ENCODE measurements around the gene ADISSP. TPM values are rescaled to one million over a fixed set of nuclear protein-coding genes. Genes with fewer than 3 reads are reported as not detected.
A peak's percentile ranks its signal among the peaks of the same experiment; 100 is the strongest.

ADISSP gene
- total RNA-seq, 1 donor from 2014 or later: 24.9 TPM

DNA sequence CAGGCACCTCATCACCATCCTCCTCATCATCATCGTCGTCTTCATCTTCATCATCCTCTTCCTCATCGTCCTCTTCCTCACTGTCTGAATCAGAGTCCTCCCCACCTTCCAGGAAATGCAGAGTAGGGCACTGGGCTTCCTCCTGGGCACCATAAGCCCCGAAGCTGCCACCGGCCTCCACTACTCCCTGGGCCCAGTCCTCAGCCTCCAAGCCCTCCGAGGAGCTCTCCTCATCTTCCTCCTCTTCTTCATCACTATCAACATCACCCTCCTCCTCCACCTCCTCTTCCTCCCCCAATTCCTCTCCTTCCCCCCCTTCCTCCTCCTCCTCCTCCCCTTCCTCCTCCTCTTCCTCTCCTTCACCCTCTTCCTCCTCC is 17.3 kb upstream of the ADISSP start:
- peaks cover 7% of the 10 kb centered on the region for H3K27me3 Mint-ChIP-seq (ENCODE audit: low read depth)
- no peaks in the 10 kb centered on the region for H3K9me3 Mint-ChIP-seq
- H3K4me3 Mint-ChIP-seq: peak overlapping the region; percentile 57
- no peak overlapping the region for H3K27ac Mint-ChIP-seq
- TF ChIP-seq, protein P1, sequence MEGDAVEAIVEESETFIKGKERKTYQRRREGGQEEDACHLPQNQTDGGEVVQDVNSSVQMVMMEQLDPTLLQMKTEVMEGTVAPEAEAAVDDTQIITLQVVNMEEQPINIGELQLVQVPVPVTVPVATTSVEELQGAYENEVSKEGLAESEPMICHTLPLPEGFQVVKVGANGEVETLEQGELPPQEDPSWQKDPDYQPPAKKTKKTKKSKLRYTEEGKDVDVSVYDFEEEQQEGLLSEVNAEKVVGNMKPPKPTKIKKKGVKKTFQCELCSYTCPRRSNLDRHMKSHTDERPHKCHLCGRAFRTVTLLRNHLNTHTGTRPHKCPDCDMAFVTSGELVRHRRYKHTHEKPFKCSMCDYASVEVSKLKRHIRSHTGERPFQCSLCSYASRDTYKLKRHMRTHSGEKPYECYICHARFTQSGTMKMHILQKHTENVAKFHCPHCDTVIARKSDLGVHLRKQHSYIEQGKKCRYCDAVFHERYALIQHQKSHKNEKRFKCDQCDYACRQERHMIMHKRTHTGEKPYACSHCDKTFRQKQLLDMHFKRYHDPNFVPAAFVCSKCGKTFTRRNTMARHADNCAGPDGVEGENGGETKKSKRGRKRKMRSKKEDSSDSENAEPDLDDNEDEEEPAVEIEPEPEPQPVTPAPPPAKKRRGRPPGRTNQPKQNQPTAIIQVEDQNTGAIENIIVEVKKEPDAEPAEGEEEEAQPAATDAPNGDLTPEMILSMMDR (IDR thresholded peaks at IDR 0.05; ENCODE audit: unreplicated experiment): no peak
- H3K4me1 Mint-ChIP-seq: peaks cover 42% of the 10 kb centered on the region
- H3K36me3 Mint-ChIP-seq: no peaks in the 10 kb centered on the region
- no peak for DNase-seq (ENCODE audit: low spot score in 2 of 2, unreplicated experiment in 2 of 2)

DNA sequence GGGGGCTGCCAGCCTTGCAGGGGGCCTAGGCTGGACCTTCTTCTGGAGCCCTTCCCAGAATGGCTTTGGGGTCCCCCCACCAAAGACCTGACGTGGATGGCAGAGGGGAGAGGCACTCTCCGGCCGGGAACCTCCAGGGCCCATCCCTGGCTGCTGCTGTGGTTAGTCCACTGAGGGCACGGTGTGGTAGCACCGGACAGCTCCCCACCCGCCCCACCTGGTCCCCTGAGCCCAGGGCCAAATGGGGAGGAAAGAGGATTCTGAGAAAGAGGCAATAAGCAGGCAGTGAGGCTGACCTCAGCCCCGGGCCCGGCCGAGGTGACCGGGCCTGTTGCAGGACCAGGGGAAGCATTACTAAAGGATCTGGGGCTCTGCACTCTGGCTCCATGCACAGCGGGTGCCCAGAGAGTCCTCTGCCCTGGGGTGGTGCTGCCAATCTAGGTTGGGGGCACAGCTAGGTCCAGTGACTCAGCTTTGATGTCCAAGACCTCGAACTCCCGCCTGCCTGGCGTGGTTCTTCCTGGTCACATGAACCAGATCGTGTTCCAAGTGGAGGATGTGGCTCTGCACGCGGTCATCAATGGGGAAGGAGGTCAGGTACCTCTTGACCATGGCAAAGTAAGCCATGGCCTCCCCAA is 16.8 kb upstream of the ADISSP start:
- Mint-ChIP-seq H3K4me3 (peak overlapping the region; percentile 57), H3K27me3 (ENCODE audit: low read depth) (peaks cover 12% of the 10 kb centered on the region), H3K27ac (no peak overlapping the region), H3K36me3 (no peaks in the 10 kb centered on the region), H3K9me3 (no peaks in the 10 kb centered on the region), H3K4me1 (peaks cover 42% of the 10 kb centered on the region)
- DNase-seq (ENCODE audit: low spot score in 2 of 2, unreplicated experiment in 2 of 2): no peak
- TF ChIP-seq, protein P1 (IDR thresholded peaks at IDR 0.05; ENCODE audit: unreplicated experiment): no peak

DNA sequence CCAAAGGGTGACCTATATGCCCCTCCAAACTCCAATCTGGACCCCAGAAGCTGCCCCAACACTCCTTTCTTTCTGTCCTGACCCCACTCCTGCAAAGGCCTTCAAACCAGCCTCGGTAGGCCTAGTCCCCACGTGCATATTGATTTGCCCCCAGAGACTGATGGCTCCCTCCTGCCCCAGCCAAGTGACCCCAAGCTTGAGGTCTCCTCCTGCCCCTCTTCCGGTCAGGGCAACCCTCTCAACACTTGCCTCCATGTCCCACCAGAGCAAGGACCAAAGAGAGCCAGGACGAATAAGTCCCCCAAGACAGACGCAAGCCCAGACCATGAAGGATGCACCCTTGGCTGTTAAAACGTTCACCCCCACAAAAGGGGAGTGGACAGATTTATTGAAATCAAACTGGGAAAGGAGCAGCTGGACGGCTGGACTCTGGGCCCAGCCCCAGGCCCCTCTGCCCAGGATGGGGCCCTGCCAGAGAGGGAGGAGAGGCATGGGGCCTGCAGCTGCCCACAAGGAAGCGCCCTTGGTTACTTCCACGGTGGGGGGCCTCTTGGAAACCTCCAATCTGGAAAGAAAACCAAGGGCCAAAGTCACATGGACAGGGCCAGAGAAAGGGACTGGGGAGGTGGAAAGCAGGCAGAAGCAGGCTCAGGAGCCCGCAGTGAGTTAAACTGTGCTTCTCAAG is 16.1 kb upstream of the ADISSP start:
- no peaks in the 10 kb centered on the region for H3K9me3 Mint-ChIP-seq
- H3K27ac Mint-ChIP-seq: peak overlapping the region; percentile 93
- TF ChIP-seq, protein P1 (IDR thresholded peaks at IDR 0.05; ENCODE audit: unreplicated experiment): no peak
- H3K4me3 Mint-ChIP-seq: peak overlapping the region; percentile 37
- H3K36me3 Mint-ChIP-seq: no peaks in the 10 kb centered on the region
- H3K4me1 Mint-ChIP-seq: peaks cover 42% of the 10 kb centered on the region
- DNase-seq (ENCODE audit: low spot score in 2 of 2, unreplicated experiment in 2 of 2): no peak
- peaks cover 17% of the 10 kb centered on the region for H3K27me3 Mint-ChIP-seq (ENCODE audit: low read depth)

DNA sequence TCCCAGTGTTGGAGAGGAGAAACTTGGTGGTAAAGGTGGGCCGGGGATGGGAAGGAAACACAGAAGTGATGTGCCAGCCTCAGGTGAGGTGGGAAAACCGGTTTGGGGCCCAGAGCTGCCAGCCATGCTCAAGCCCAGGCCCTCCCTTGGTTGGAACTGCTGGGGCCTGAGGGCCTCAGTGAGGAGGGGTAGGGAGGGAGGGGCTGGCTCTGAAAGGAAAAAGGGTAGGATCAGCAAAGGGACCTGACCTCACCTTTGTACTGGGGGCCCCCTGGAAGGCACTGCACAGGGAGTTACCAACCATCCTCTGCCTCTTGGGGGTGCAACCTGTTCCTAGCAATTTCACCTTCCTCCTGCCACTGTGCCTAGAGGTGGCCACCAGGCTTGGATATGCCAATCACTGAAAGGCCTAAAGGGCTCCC is 15.5 kb upstream of the ADISSP start:
- Mint-ChIP-seq H3K27ac (peak overlapping the region; percentile 93), H3K36me3 (no peaks in the 10 kb centered on the region), H3K4me1 (peaks cover 45% of the 10 kb centered on the region), H3K4me3 (peak overlapping the region; percentile 37), H3K9me3 (no peaks in the 10 kb centered on the region), H3K27me3 (ENCODE audit: low read depth) (peaks cover 23% of the 10 kb centered on the region)
- DNase-seq (ENCODE audit: low spot score in 2 of 2, unreplicated experiment in 2 of 2): no peak
- TF ChIP-seq, protein P1 (IDR thresholded peaks at IDR 0.05; ENCODE audit: unreplicated experiment): no peak

DNA sequence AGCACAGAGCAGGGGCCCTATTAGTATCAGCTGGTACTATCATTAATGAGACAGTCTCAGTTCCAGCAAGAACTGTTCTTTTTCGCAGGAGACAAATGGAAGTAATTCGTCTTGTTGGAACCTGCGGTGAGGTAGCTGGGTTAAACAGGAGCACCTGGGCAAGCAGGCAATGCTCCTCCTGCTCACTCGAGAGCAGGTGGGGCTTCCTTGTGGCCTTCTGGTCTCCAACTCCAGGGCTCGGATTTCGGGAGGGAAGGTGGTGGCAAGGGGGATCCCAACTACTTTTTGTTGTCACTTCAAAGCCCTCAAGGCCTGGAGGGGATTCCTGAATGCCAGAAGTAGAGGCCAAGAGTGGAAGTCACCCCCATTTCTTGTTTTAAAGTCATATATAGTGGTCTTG is 15.0 kb upstream of the ADISSP start:
- TF ChIP-seq, protein P1 (IDR thresholded peaks at IDR 0.05; ENCODE audit: unreplicated experiment): no peak
- no peak for DNase-seq (ENCODE audit: low spot score in 2 of 2, unreplicated experiment in 2 of 2)
- Mint-ChIP-seq H3K9me3 (no peaks in the 10 kb centered on the region), H3K4me1 (peaks cover 45% of the 10 kb centered on the region), H3K27ac (peak overlapping the region; percentile 89), H3K4me3 (no peak overlapping the region), H3K27me3 (ENCODE audit: low read depth) (peaks cover 26% of the 10 kb centered on the region), H3K36me3 (no peaks in the 10 kb centered on the region)
